DND-41 (cell line): ENCODE measurements around the gene SLC1A7.

Source experiments
- ATAC-seq: fragments of 200-7000 bp; cut with Tn5 transposase; 3 replicates; pipeline ENCODE4 v1.9.1; 2021; ENCODE audit warnings: low read depth; ENCODE audit not compliant: insufficient read depth
- DNase-seq: peaks from one replicate; pipeline ENCODE4 v3.0.0-alpha.2; 2020
- H2AFZ ChIP-seq: 2 replicates; pipeline ENCODE4 v1.6.0; 2012; ENCODE audit warnings: low read depth, low read length
- H3K27ac ChIP-seq: 2 replicates; pipeline ENCODE4 v1.5.1; 2012; ENCODE audit warnings: low read length, inconsistent platforms
- H3K27me3 ChIP-seq: fragments of 200-600 bp; sonication (generic); 2 replicates; pipeline ENCODE4 v1.6.0; 2012; ENCODE audit warnings: low read length, mild to moderate bottlenecking, inconsistent platforms; ENCODE audit not compliant: insufficient read depth, poor library complexity
- H3K36me3 ChIP-seq: 2 replicates; pipeline ENCODE4 v1.5.1; 2012; ENCODE audit warnings: low read length, inconsistent platforms; ENCODE audit not compliant: insufficient read depth
- H3K4me1 ChIP-seq: 2 replicates; pipeline ENCODE4 v1.5.1; 2012; ENCODE audit warnings: mild to moderate bottlenecking, low read length; ENCODE audit not compliant: insufficient read depth
- H3K4me2 ChIP-seq: 2 replicates; pipeline ENCODE4 v1.6.0; 2012; ENCODE audit warnings: mild to moderate bottlenecking, moderate library complexity, low read length, inconsistent platforms; ENCODE audit not compliant: insufficient read depth
- H3K4me3 ChIP-seq, 2 experiments: fragments of 200-600 bp in 1 of 2; shearing (Covaris generic) in 1 of 2; 2 replicates each; pipeline ENCODE4 v1.5.1; 2012 to 2016; ENCODE audit warnings: inconsistent platforms in 2 of 2, low read length in 2 of 2, mild to moderate bottlenecking in 2 of 2, low read depth in 1 of 2, moderate library complexity in 1 of 2
- H3K79me2 ChIP-seq: 2 replicates; pipeline ENCODE4 v1.6.0; 2012; ENCODE audit warnings: low read length, inconsistent platforms; ENCODE audit not compliant: insufficient read depth
- H3K9ac ChIP-seq: 2 replicates; pipeline ENCODE4 v1.6.0; 2012; ENCODE audit warnings: low read depth, mild to moderate bottlenecking, inconsistent platforms, low read length, moderate library complexity
- H3K9me3 ChIP-seq: 2 replicates; pipeline ENCODE4 v1.5.1; 2012; ENCODE audit warnings: low read length, moderate library complexity, mild to moderate bottlenecking, inconsistent platforms; ENCODE audit not compliant: insufficient read depth, severe bottlenecking
- H4K20me1 ChIP-seq: 2 replicates; pipeline ENCODE4 v1.6.0; 2012; ENCODE audit warnings: low read length; ENCODE audit not compliant: insufficient read depth
- EZH2 ChIP-seq: IDR thresholded peaks from 3 replicates; pipeline ENCODE4 v1.6.1; 2012; ENCODE audit warnings: borderline replicate concordance, low read depth, mild to moderate bottlenecking, moderate library complexity, low read length, inconsistent platforms; ENCODE audit not compliant: severe bottlenecking
- TF ChIP-seq, protein P1 (sequence below): IDR thresholded peaks from 2 replicates; pipeline ENCODE4 v1.5.1; 2012; ENCODE audit warnings: borderline replicate concordance, low read length, moderate library complexity, mild to moderate bottlenecking; ENCODE audit not compliant: poor library complexity, severe bottlenecking; ENCODE audit errors: extremely low read depth

The SLC1A7 gene

DNA sequence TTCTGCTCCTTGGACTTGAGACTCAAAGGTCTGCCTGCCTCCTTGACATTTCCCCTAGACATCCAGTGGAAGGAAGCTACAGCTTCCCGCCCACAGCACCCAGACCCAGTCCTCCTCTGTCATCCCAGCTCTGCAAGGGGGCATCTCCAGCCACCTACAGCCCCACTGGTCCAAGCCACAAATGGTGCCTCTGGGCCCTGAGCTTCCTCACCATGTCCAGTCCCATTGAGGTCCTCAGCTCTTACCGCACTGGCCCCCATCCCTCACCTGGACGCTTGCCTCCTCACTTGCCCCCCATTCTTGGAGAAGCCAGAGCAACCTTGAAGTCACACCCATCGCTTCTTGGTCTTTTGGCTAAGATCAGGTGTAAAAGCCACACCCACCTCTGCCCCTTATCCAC is 67.2 kb downstream of the SLC1A7 start:
- ATAC-seq = no peak
- no peaks in the 10 kb centered on the region; the same call in 1 of the 2 replicates for H4K20me1 ChIP-seq
- H3K36me3 ChIP-seq = no peaks in the 10 kb centered on the region
- H3K9ac ChIP-seq = no peak overlapping the region
- H3K27ac ChIP-seq = no peak overlapping the region
- no peak overlapping the region for H3K4me2 ChIP-seq
- TF ChIP-seq, protein P1, sequence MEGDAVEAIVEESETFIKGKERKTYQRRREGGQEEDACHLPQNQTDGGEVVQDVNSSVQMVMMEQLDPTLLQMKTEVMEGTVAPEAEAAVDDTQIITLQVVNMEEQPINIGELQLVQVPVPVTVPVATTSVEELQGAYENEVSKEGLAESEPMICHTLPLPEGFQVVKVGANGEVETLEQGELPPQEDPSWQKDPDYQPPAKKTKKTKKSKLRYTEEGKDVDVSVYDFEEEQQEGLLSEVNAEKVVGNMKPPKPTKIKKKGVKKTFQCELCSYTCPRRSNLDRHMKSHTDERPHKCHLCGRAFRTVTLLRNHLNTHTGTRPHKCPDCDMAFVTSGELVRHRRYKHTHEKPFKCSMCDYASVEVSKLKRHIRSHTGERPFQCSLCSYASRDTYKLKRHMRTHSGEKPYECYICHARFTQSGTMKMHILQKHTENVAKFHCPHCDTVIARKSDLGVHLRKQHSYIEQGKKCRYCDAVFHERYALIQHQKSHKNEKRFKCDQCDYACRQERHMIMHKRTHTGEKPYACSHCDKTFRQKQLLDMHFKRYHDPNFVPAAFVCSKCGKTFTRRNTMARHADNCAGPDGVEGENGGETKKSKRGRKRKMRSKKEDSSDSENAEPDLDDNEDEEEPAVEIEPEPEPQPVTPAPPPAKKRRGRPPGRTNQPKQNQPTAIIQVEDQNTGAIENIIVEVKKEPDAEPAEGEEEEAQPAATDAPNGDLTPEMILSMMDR = no peak
- no peak for TF ChIP-seq EZH2
- no peak overlapping the region for H3K4me3 ChIP-seq
- no peaks in the 10 kb centered on the region for H3K27me3 ChIP-seq
- H3K4me1 ChIP-seq = no peaks in the 10 kb centered on the region
- no peak for DNase-seq
- H3K9me3 ChIP-seq = no peaks in the 10 kb centered on the region
- H3K79me2 ChIP-seq = no peaks in the 10 kb centered on the region
- H2AFZ ChIP-seq = no peak overlapping the region

GRCh38 chr1:53074313-53075154 is 67.9 kb downstream of the SLC1A7 start:
- Histone ChIP-seq H3K36me3 (no peaks in the 10 kb centered on the region), H3K4me2 (no peak overlapping the region), H3K4me1 (no peaks in the 10 kb centered on the region), H3K27me3 (no peaks in the 10 kb centered on the region), H3K9ac (no peak overlapping the region), H4K20me1 (no peaks in the 10 kb centered on the region; the same call in 1 of the 2 replicates), H2AFZ (no peak overlapping the region), H3K9me3 (no peaks in the 10 kb centered on the region), H3K4me3 (no peak overlapping the region), H3K27ac (no peak overlapping the region), H3K79me2 (no peaks in the 10 kb centered on the region)
- TF ChIP-seq, protein P1 = no peak
- TF ChIP-seq EZH2 = no peak
- ATAC-seq (no peak), DNase-seq (no peak)

- Histone ChIP-seq H3K9ac (no peak overlapping the region), H3K9me3 (no peaks in the 10 kb centered on the region), H3K27me3 (no peaks in the 10 kb centered on the region), H3K36me3 (no peaks in the 10 kb centered on the region), H3K4me1 (no peaks in the 10 kb centered on the region), H3K27ac (no peak overlapping the region), H3K79me2 (no peaks in the 10 kb centered on the region), H3K4me3 (no peak overlapping the region), H2AFZ (no peak overlapping the region), H4K20me1 (no peaks in the 10 kb centered on the region; the same call in 1 of the 2 replicates), H3K4me2 (no peak overlapping the region)
- DNase-seq = no peak
- no peak for TF ChIP-seq EZH2
- TF ChIP-seq, protein P1 = no peak
- ATAC-seq = no peak
Observed at GRCh38 chr1:53073868-53074311, 68.5 kb downstream of the SLC1A7 start.
